Stomach (tissue), 4 donors: ENCODE results near the gene CPLANE1.

ENCODE experiments used
- EP300 ChIP-seq: sonication (generic); formaldehyde crosslinking; IDR thresholded peaks from one replicate; pipeline ENCODE4 v1.6.1; 2017; ENCODE audit warnings: antibody characterized with exemption
- POLR2A ChIP-seq, 4 donors: fragments of 450-650 bp; IDR thresholded peaks; one replicate each; pipeline ENCODE4 v1.6.1; 2016; ENCODE audit warnings: antibody characterized with exemption in 4 of 4, control low read depth in 2 of 4, mild to moderate bottlenecking in 1 of 4, moderate library complexity in 1 of 4
- POLR2AphosphoS5 ChIP-seq, 3 donors: sonication (generic); formaldehyde crosslinking; IDR thresholded peaks; one replicate each; pipeline ENCODE4 v1.6.1; 2016; ENCODE audit warnings: antibody characterized with exemption in 3 of 3
- TF ChIP-seq, protein P1 (sequence below), 7 experiments: fragments of 450-650 bp in 4 of 7; fragments of 200-600 bp in 3 of 7; sonication (generic) in 3 of 7; IDR thresholded peaks; one replicate each; pipeline ENCODE4 v1.5.1; 2016 to 2019; ENCODE audit warnings: antibody characterized with exemption in 7 of 7, control low read depth in 2 of 7, mild to moderate bottlenecking in 1 of 7

DNA sequence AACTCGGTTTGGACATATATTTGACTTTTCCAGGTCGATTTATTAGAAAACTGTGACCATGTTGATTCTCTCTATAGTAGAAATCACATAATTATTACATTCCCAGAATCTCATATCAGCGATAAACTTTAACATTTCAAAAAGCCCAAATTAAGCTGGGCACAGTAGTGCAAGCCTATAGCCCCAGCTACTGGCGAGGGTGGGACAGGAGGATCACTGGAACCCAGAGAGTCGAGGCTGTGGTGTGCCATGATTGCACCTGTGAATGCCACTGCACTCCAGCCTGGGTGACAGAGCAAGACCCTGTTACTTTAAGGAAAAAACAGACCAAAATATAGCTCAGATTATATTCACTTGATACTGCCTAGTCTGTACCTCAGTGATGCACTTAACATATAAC lies 128.9 kb downstream of the CPLANE1 start:
- TF ChIP-seq, protein P1, sequence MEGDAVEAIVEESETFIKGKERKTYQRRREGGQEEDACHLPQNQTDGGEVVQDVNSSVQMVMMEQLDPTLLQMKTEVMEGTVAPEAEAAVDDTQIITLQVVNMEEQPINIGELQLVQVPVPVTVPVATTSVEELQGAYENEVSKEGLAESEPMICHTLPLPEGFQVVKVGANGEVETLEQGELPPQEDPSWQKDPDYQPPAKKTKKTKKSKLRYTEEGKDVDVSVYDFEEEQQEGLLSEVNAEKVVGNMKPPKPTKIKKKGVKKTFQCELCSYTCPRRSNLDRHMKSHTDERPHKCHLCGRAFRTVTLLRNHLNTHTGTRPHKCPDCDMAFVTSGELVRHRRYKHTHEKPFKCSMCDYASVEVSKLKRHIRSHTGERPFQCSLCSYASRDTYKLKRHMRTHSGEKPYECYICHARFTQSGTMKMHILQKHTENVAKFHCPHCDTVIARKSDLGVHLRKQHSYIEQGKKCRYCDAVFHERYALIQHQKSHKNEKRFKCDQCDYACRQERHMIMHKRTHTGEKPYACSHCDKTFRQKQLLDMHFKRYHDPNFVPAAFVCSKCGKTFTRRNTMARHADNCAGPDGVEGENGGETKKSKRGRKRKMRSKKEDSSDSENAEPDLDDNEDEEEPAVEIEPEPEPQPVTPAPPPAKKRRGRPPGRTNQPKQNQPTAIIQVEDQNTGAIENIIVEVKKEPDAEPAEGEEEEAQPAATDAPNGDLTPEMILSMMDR (IDR thresholded peaks at IDR 0.05), result no peak
- no peak for TF ChIP-seq POLR2A (IDR thresholded peaks at IDR 0.05)
- no peak for TF ChIP-seq EP300
- no peak for TF ChIP-seq POLR2AphosphoS5 (IDR thresholded peaks at IDR 0.05)
